ENCODE data around the gene UBE2E1.

Gene UBE2E1
- 27.7 to 43.4 (median 28.5) reads per million in 3 donors for total RNA-seq

DNA sequence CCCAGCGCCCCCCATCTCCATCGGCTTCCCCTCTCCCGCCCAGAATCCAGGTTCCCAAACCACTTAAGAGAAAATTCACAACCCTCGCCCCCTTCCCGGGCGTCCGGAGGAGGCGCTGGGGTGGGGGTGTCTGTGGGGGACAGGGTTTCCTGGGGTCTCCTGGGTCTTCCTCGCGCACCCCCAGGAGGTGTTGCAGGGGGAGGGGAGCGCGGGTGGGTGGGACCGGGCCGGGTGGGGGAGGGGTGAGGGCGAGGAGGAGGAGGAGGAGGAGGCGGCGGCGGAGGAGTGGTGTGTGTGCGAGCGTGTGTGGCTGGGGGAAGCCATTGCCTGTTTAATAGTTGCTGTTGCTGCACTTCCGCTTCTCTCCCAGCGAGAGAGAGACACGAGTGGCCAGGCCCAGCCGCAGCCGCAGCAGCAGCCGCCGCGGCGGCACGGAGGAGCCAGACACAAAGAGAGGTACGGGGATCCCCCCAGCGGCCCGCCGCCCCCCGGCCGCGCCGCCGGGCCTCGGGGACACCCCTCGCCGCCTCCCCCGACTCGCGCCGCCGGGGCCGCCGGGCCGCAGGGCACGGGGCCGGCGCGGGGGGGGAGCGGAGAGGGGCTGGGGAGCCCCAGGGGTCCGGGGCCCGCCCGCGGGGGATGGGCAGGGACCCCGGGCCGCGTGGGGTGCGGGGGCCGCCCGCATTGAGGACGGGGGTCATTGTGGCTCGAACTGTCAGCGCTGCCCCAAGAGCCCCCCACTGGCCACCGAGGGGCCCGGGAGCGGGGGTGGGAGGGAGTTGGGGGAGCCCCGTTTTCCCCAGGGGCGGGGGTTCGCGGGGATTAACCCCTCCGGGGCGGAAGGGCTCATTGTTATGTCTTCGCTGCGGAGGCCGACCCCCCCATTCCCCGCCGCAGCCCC lies at the start of gene UBE2E1:
Gene UBE2E1, plus strand, starts transcription at position 323 of the 901 bp plus-strand sequence. CDS start 1,315 bp downstream, outside the sequence.
- Histone ChIP-seq H3K27me3 (replicated peaks; ENCODE audit: control insufficient read depth, insufficient read depth, low read length, poor library complexity, severe bottlenecking) (no peaks in the 10 kb centered on the region), H3K9me3 (ENCODE audit: control insufficient read depth, low read length) (no peaks in the 10 kb centered on the region), H3K27ac (ENCODE audit: insufficient read depth, low read length, poor library complexity, severe bottlenecking) (peak within 1 kb of the TSS; percentile 63), H3K36me3 (ENCODE audit: control insufficient read depth, insufficient read depth, low read length) (no peaks in the 10 kb centered on the region), H3K4me3 (ENCODE audit: insufficient read depth, low read depth, low read length, poor library complexity, severe bottlenecking) (peak within 1 kb of the TSS; percentile 70), H3K4me1 (ENCODE audit: control insufficient read depth, insufficient read depth, low read length, poor library complexity, severe bottlenecking) (peaks cover 17% of the 10 kb centered on the region)
- peak; percentile 66 to 71 (median 67) for DNase-seq

DNA sequence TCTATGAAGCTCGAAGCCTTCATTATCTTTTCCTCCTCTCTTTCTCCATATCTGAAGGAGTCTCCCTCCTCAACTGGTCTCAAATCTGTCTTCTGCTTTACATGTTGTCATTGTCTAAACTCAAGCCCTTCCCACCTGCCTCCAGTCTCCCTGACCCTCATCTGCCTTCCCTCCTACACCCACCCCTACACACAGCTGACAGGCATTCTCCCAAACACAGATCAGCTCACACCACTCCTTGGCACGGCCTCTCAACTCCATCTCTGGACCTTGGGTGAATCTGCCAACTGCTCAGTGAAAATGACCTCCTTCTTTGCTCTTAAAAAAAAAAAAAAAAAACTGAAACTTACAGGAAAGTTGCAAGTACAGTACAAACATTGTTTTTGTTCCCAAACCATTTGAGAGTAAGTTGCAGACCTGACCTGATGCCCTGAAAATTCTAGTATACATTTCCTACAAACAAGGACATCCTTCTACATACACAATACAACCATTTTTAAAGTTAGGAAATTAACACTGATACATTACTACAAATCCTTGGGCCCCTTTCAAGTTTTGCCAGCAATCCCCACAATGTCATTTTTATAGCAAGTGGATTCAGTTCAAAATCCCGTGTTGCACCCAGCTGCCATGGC lies 49.4 kb upstream of the UBE2E1 start:
- H3K27ac ChIP-seq (ENCODE audit: insufficient read depth, low read length, poor library complexity, severe bottlenecking) = no peak overlapping the region
- H3K4me1 ChIP-seq (ENCODE audit: control insufficient read depth, insufficient read depth, low read length, poor library complexity, severe bottlenecking) = no peaks in the 10 kb centered on the region
- H3K4me3 ChIP-seq (ENCODE audit: insufficient read depth, low read depth, low read length, poor library complexity, severe bottlenecking) = no peak overlapping the region
- no peaks in the 10 kb centered on the region for H3K9me3 ChIP-seq (ENCODE audit: control insufficient read depth, low read length)
- no peaks in the 10 kb centered on the region for H3K27me3 ChIP-seq (replicated peaks; ENCODE audit: control insufficient read depth, insufficient read depth, low read length, poor library complexity, severe bottlenecking)
- DNase-seq = no peak
- no peaks in the 10 kb centered on the region for H3K36me3 ChIP-seq (ENCODE audit: control insufficient read depth, insufficient read depth, low read length)

GRCh38 chr3:23758253-23758838 lies 47.4 kb upstream of the UBE2E1 start:
- Histone ChIP-seq H3K9me3 (ENCODE audit: control insufficient read depth, low read length) (no peaks in the 10 kb centered on the region), H3K4me1 (ENCODE audit: control insufficient read depth, insufficient read depth, low read length, poor library complexity, severe bottlenecking) (no peaks in the 10 kb centered on the region), H3K27me3 (replicated peaks; ENCODE audit: control insufficient read depth, insufficient read depth, low read length, poor library complexity, severe bottlenecking) (no peaks in the 10 kb centered on the region), H3K36me3 (ENCODE audit: control insufficient read depth, insufficient read depth, low read length) (no peaks in the 10 kb centered on the region), H3K4me3 (ENCODE audit: insufficient read depth, low read depth, low read length, poor library complexity, severe bottlenecking) (no peak overlapping the region), H3K27ac (ENCODE audit: insufficient read depth, low read length, poor library complexity, severe bottlenecking) (no peak overlapping the region)
- DNase-seq = no peak

GRCh38 chr3:23760325-23760724 lies 45.4 kb upstream of the UBE2E1 start:
- no peaks in the 10 kb centered on the region for H3K27me3 ChIP-seq (replicated peaks; ENCODE audit: control insufficient read depth, insufficient read depth, low read length, poor library complexity, severe bottlenecking)
- H3K36me3 ChIP-seq (ENCODE audit: control insufficient read depth, insufficient read depth, low read length) = no peaks in the 10 kb centered on the region
- no peak overlapping the region for H3K27ac ChIP-seq (ENCODE audit: insufficient read depth, low read length, poor library complexity, severe bottlenecking)
- H3K4me1 ChIP-seq (ENCODE audit: control insufficient read depth, insufficient read depth, low read length, poor library complexity, severe bottlenecking) = no peaks in the 10 kb centered on the region
- H3K4me3 ChIP-seq (ENCODE audit: insufficient read depth, low read depth, low read length, poor library complexity, severe bottlenecking) = no peak overlapping the region
- DNase-seq = no peak
- H3K9me3 ChIP-seq (ENCODE audit: control insufficient read depth, low read length) = no peaks in the 10 kb centered on the region

GRCh38 chr3:23760871-23761373 lies 44.8 kb upstream of the UBE2E1 start:
- Histone ChIP-seq H3K4me1 (ENCODE audit: control insufficient read depth, insufficient read depth, low read length, poor library complexity, severe bottlenecking) (no peaks in the 10 kb centered on the region), H3K36me3 (ENCODE audit: control insufficient read depth, insufficient read depth, low read length) (no peaks in the 10 kb centered on the region), H3K27me3 (replicated peaks; ENCODE audit: control insufficient read depth, insufficient read depth, low read length, poor library complexity, severe bottlenecking) (no peaks in the 10 kb centered on the region), H3K4me3 (ENCODE audit: insufficient read depth, low read depth, low read length, poor library complexity, severe bottlenecking) (no peak overlapping the region), H3K9me3 (ENCODE audit: control insufficient read depth, low read length) (no peaks in the 10 kb centered on the region), H3K27ac (ENCODE audit: insufficient read depth, low read length, poor library complexity, severe bottlenecking) (no peak overlapping the region)
- DNase-seq = no peak

DNA sequence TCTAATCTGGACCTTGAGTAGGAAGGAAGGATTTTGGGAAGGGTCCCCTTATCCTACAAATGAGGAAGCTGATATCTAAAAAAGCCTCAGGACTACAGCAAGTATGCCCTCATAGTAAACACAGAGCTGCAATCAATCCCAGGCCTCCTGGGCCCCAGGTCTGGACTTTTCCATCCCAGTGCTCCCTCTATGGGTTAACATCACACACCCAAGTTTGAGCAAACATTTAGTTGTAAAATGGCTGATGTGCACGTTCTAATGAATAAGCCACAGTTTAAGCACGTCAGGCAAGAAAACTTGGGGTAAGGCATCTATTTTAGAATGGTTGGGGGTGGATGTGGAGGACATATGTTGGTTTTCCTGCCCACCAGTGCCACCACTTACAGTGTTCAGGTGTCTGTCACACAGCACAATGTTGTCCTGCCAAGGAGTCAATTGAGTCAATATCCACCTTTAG lies 44.3 kb upstream of the UBE2E1 start:
- no peak for DNase-seq
- no peaks in the 10 kb centered on the region for H3K27me3 ChIP-seq (replicated peaks; ENCODE audit: control insufficient read depth, insufficient read depth, low read length, poor library complexity, severe bottlenecking)
- H3K9me3 ChIP-seq (ENCODE audit: control insufficient read depth, low read length) = no peaks in the 10 kb centered on the region
- H3K4me1 ChIP-seq (ENCODE audit: control insufficient read depth, insufficient read depth, low read length, poor library complexity, severe bottlenecking) = no peaks in the 10 kb centered on the region
- H3K36me3 ChIP-seq (ENCODE audit: control insufficient read depth, insufficient read depth, low read length) = no peaks in the 10 kb centered on the region
- no peak overlapping the region for H3K27ac ChIP-seq (ENCODE audit: insufficient read depth, low read length, poor library complexity, severe bottlenecking)
- no peak overlapping the region for H3K4me3 ChIP-seq (ENCODE audit: insufficient read depth, low read depth, low read length, poor library complexity, severe bottlenecking)

DNA sequence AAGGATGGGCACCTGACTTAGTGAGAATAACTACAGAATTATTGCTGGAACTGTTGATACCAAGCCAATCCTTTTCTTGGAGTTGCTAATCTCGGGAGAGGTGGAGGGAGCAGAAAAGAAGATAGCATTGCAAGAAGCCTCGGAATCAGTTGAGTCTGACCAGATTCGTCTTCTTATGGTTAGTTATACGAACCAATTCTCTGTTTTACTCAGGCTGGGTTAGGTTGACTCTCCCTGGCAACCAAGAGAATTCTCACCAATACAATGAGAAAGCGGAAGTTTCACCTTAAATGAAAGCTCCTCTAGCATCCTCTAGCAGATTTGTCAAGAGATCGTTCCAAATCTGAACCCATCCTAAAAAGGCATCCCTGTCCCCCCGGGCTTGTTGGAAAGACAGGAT lies 43.5 kb upstream of the UBE2E1 start:
- Histone ChIP-seq H3K4me1 (ENCODE audit: control insufficient read depth, insufficient read depth, low read length, poor library complexity, severe bottlenecking) (no peaks in the 10 kb centered on the region), H3K9me3 (ENCODE audit: control insufficient read depth, low read length) (no peaks in the 10 kb centered on the region)

DNA sequence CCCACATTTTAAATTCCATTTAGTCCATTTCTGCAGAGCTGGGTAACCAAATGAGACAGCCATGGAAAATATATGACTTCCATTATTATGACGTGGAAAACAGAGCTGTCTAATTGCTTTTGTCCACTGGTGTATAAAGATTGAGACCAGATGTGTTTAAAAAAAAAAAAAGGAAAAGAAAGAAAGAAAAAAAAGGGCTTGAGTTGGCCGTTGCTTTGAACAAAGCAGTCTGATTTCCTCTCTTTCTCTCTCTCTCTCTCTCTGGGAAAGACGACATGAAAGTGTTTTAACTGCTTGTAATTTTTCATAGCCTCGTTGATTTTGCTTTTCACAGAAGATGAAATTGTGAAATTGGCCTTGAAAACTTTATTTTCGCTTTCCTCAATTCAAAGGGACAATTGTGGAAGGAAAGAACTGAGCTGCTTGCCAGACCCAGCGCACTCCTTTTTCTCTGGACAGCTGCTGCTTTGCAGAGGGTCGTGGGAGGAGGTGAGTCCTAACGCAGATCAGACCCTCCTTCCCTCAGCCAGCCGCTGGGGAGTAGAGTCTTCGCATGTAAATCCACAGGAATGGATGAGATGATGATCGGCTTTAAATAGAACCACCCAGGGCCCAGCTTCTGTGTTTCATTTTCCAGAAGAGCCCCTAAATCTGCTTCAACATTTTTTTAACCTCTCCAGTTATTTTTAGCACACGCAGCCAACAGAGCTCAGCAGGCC lies 42.8 kb upstream of the UBE2E1 start:
- no peaks in the 10 kb centered on the region for H3K4me1 ChIP-seq (ENCODE audit: control insufficient read depth, insufficient read depth, low read length, poor library complexity, severe bottlenecking)
- H3K9me3 ChIP-seq (ENCODE audit: control insufficient read depth, low read length) = no peaks in the 10 kb centered on the region
- no peaks in the 10 kb centered on the region for H3K36me3 ChIP-seq (ENCODE audit: control insufficient read depth, insufficient read depth, low read length)
- H3K27me3 ChIP-seq (replicated peaks; ENCODE audit: control insufficient read depth, insufficient read depth, low read length, poor library complexity, severe bottlenecking) = no peaks in the 10 kb centered on the region
- DNase-seq = no peak
- H3K4me3 ChIP-seq (ENCODE audit: insufficient read depth, low read depth, low read length, poor library complexity, severe bottlenecking) = no peak overlapping the region
- H3K27ac ChIP-seq (ENCODE audit: insufficient read depth, low read length, poor library complexity, severe bottlenecking) = no peak overlapping the region

More for the DNA sequence above, 43.5 kb upstream of the UBE2E1 start:
- H3K27ac ChIP-seq (ENCODE audit: insufficient read depth, low read length, poor library complexity, severe bottlenecking) = no peak overlapping the region
- H3K27me3 ChIP-seq (replicated peaks; ENCODE audit: control insufficient read depth, insufficient read depth, low read length, poor library complexity, severe bottlenecking) = no peaks in the 10 kb centered on the region
- no peaks in the 10 kb centered on the region for H3K36me3 ChIP-seq (ENCODE audit: control insufficient read depth, insufficient read depth, low read length)
- peak overlapping the region; percentile 9 for H3K4me3 ChIP-seq (ENCODE audit: insufficient read depth, low read depth, low read length, poor library complexity, severe bottlenecking)
- no peak for DNase-seq

- no peaks in the 10 kb centered on the region for H3K9me3 ChIP-seq (ENCODE audit: control insufficient read depth, low read length)
- H3K27me3 ChIP-seq (replicated peaks; ENCODE audit: control insufficient read depth, insufficient read depth, low read length, poor library complexity, severe bottlenecking) = no peaks in the 10 kb centered on the region
- H3K36me3 ChIP-seq (ENCODE audit: control insufficient read depth, insufficient read depth, low read length) = no peaks in the 10 kb centered on the region
- no peak overlapping the region for H3K27ac ChIP-seq (ENCODE audit: insufficient read depth, low read length, poor library complexity, severe bottlenecking)
- no peak overlapping the region for H3K4me3 ChIP-seq (ENCODE audit: insufficient read depth, low read depth, low read length, poor library complexity, severe bottlenecking)
- H3K4me1 ChIP-seq (ENCODE audit: control insufficient read depth, insufficient read depth, low read length, poor library complexity, severe bottlenecking) = no peaks in the 10 kb centered on the region
- DNase-seq = no peak
Measured at GRCh38 chr3:23764407-23764806, 41.3 kb upstream of the UBE2E1 start.

All from effector memory CD4-positive, alpha-beta T cell (primary cell).